Activated naive CD8-positive, alpha-beta T cell treated with anti-CD3 and anti-CD28 coated beads for 36 hours (primary cell): ENCODE data around the gene FNTB. TPM values are rescaled to one million over a fixed set of nuclear protein-coding genes. Genes with fewer than 3 reads are reported as not detected.

Source experiments
- DNase-seq: peaks from one replicate; pipeline ENCODE4 v3.0.0; 2021
- H3K27ac Mint-ChIP-seq: one replicate; pipeline ENCODE4 v1.8.0; 2022; ENCODE audit warnings: mild to moderate bottlenecking, moderate library complexity, mixed read lengths
- H3K27me3 Mint-ChIP-seq: one replicate; pipeline ENCODE4 v1.8.0; 2022; ENCODE audit warnings: mild to moderate bottlenecking, mixed read lengths
- H3K36me3 Mint-ChIP-seq: one replicate; pipeline ENCODE4 v1.8.0; 2021; ENCODE audit warnings: mild to moderate bottlenecking, mixed read lengths
- H3K4me1 Mint-ChIP-seq: one replicate; pipeline ENCODE4 v1.8.0; 2021; ENCODE audit warnings: mixed read lengths
- H3K4me3 Mint-ChIP-seq: one replicate; pipeline ENCODE4 v1.8.0; 2022; ENCODE audit warnings: mild to moderate bottlenecking, moderate library complexity, mixed read lengths
- H3K9me3 Mint-ChIP-seq: one replicate; pipeline ENCODE4 v1.8.0; 2022; ENCODE audit warnings: mixed read lengths
- total RNA-seq, 2 experiments: library from RNA; stranded (reverse); gene quantifications; one replicate each; pipeline ENCODE4 v1.2.3, GENCODE V29; 2021

Gene FNTB
- total RNA-seq, 2 experiments from 2014 or later, result 14.0 to 14.3 TPM

DNA sequence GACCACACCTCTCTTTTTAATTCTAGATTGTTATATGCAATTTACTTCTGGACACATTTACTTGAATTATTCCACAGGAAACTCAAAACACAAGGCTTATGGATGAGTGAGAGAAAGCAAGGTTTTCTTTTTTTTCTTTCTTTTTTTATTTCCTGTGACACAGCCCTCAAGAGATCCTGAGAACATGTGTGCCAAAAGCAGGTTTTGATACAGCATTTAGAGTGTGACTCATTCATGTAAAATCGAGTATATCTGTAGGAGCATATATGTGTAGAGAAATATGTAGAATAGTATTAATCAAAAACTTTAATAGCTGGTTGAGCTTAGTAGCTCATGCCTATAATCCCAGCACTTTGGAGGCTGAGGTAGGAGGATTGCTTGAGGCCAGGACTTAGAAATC lies 120.0 kb downstream of the FNTB start:
- Mint-ChIP-seq H3K9me3 (no peaks in the 10 kb centered on the region), H3K36me3 (no peaks in the 10 kb centered on the region), H3K4me1 (peaks cover 4% of the 10 kb centered on the region), H3K27me3 (peaks cover 6% of the 10 kb centered on the region), H3K27ac (no peak overlapping the region), H3K4me3 (no peak overlapping the region)
- no peak for DNase-seq

DNA sequence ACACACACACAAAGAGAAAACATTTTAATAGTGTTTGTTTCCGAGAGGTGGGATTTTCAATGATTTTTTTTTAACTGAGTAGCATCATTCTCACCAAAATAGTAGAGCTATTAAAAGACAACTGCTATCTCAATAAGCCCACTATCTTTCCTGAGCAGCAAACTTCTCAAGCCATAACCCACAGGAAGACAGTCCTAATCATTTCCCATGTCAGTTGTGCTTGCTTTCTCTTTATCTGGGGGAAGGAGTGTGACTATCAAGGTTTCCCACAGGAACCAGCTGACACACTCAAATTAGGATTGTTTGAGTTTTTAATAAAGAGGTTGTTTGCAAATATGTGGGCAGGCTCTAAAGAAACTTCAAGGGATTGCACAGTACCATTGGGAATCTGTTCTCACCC lies 120.5 kb downstream of the FNTB start:
- H3K36me3 Mint-ChIP-seq, result no peaks in the 10 kb centered on the region
- H3K4me3 Mint-ChIP-seq, result no peak overlapping the region
- no peaks in the 10 kb centered on the region for H3K9me3 Mint-ChIP-seq
- no peak overlapping the region for H3K27ac Mint-ChIP-seq
- peaks cover 6% of the 10 kb centered on the region for H3K27me3 Mint-ChIP-seq
- H3K4me1 Mint-ChIP-seq, result peaks cover 4% of the 10 kb centered on the region
- DNase-seq, result no peak

DNA sequence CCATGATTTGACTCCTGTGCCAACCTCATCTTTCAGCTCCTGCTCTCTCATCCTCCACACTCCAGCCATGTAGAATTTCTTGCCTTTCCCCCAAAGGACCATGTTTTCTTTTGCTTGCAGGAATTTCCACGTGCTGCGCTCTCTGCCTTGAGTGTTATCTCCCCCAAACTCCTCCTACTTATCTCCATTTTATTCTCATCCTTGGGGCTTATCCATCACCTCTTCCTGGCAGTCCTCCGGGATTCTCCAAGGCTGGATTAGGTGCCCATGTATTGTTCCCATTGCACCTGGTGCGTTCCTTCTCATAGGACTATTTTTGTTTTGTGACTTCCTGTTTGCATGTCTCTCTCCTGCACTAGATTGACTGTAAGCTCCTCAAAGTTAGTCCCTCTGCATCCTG lies 122.7 kb downstream of the FNTB start:
- Mint-ChIP-seq H3K4me3 (no peak overlapping the region), H3K27me3 (peaks cover 2% of the 10 kb centered on the region), H3K4me1 (no peaks in the 10 kb centered on the region), H3K27ac (no peak overlapping the region), H3K9me3 (no peaks in the 10 kb centered on the region), H3K36me3 (no peaks in the 10 kb centered on the region)
- DNase-seq, result no peak

DNA sequence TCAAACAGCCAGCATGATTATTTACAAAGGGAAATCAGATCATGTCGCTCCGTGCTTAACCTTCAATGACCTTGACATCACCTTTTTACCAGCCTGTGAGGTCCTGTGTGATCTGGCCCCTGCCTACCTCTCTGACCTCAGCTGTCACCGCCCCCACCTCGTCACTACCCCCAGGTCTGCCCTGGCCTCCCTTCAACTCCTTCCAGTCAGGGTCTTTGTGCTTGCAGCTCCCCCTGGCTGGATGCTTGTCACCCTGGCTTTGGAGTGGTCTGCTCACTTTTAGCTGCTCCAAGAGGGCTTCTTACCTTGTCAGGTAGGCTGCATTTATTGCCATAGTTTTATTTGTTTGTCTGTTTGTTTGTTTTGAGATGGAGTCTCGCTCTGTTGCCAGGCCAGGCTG lies 123.8 kb downstream of the FNTB start:
- Mint-ChIP-seq H3K36me3 (no peaks in the 10 kb centered on the region), H3K27ac (no peak overlapping the region), H3K4me1 (no peaks in the 10 kb centered on the region), H3K4me3 (no peak overlapping the region), H3K9me3 (no peaks in the 10 kb centered on the region), H3K27me3 (peaks cover 2% of the 10 kb centered on the region)
- DNase-seq, result no peak

Other genes with a start within 250 kb of the FNTB start
- gene SPTB, start 107.0 kb upstream of the FNTB start, total RNA-seq, result under 1 TPM; 0.31 to 0.32 TPM
- gene CHURC1, start 72.4 kb upstream of the FNTB start, total RNA-seq, result 10 to 100 TPM; 49.8 to 59.2 TPM
- gene GPX2, start 44.1 kb upstream of the FNTB start, total RNA-seq, result not detected
- 1 to 10 TPM; 3.4 TPM for gene RAB15, start 14.6 kb upstream of the FNTB start, total RNA-seq
- 100 to 1,000 TPM; 117 to 121 TPM for gene MAX, start 115.6 kb downstream of the FNTB start, total RNA-seq